Measurements from ENCODE around the gene FRAT1. TPM values are rescaled to one million over a fixed set of nuclear protein-coding genes. Genes with fewer than 3 reads are reported as not detected.

FRAT1 gene
- total and polyA plus RNA-seq, 9 donors, result 1.7 to 8.2 (median 4.3) TPM

GRCh38 chr10:97331153-97331703 is 12.2 kb downstream of the FRAT1 start:
- Histone ChIP-seq H3K27ac (no peak overlapping the region), H3K4me3 (no peak overlapping the region)

GRCh38 chr10:97332591-97333350 is 13.7 kb downstream of the FRAT1 start:
- no peaks in the 10 kb centered on the region for H3K9me3 ChIP-seq
- intact Hi-C loops (cut with DNase I), result loop anchor here in 1 of 4 donors (10.0 kb wide), 1 partner anchor 48 kb away; no protein-coding TSS in a partner anchor
- TF ChIP-seq EP300 (IDR thresholded peaks at IDR 0.05), result no peak
- no peak for TF ChIP-seq POLR2A (IDR thresholded peaks at IDR 0.05)
- peak in 1 of 3 donors; percentile 29 for TF ChIP-seq CTCF (IDR thresholded peaks at IDR 0.05)
- no peaks in the 10 kb centered on the region for H3K36me3 ChIP-seq
- H3K27ac ChIP-seq, result peak overlapping the region; percentile 7 to 97
- peaks cover 8% of the 10 kb centered on the region for H3K4me1 ChIP-seq (ENCODE audit: insufficient read depth)
- no peaks in the 10 kb centered on the region for H3K27me3 ChIP-seq
- H3K4me3 ChIP-seq, result peak overlapping the region; percentile 94
- WGBS, 3 donors, result 10 to 18% (median 13%) methylated on average over 18 of the region's 18 CpGs
- peak; percentile 51 to 68 (median 56) for DNase-seq

More at GRCh38 chr10:97331153-97331703, 12.2 kb downstream of the FRAT1 start:
- intact Hi-C loops (cut with DNase I), result loop anchor here in 1 of 4 donors (10.0 kb wide), 1 partner anchor 46 kb away; no protein-coding TSS in a partner anchor
- no peak for TF ChIP-seq POLR2A (IDR thresholded peaks at IDR 0.05)
- no peak for TF ChIP-seq EP300 (IDR thresholded peaks at IDR 0.05)
- no peak for TF ChIP-seq CTCF (IDR thresholded peaks at IDR 0.05)
- H3K27me3 ChIP-seq, result no peaks in the 10 kb centered on the region
- DNase-seq, result no peak
- no peaks in the 10 kb centered on the region for H3K36me3 ChIP-seq
- peaks cover 8% of the 10 kb centered on the region for H3K4me1 ChIP-seq (ENCODE audit: insufficient read depth)
- WGBS, 3 donors, result 78 to 82% (median 82%) methylated on average over 6 of the region's 6 CpGs
- no peaks in the 10 kb centered on the region for H3K9me3 ChIP-seq

- intact Hi-C loops (cut with DNase I), result loop anchor here in 1 of 4 donors (10.0 kb wide), 1 partner anchor 48 kb away; no protein-coding TSS in a partner anchor
- 4 to 7% (median 5%) methylated on average over 7 of the region's 7 CpGs for WGBS, 3 donors
- Histone ChIP-seq H3K4me3 (peak overlapping the region; percentile 94), H3K4me1 (ENCODE audit: insufficient read depth) (peaks cover 8% of the 10 kb centered on the region), H3K27ac (peak overlapping the region; percentile 72 to 97), H3K36me3 (no peaks in the 10 kb centered on the region), H3K9me3 (no peaks in the 10 kb centered on the region), H3K27me3 (no peaks in the 10 kb centered on the region)
- TF ChIP-seq EP300 (IDR thresholded peaks at IDR 0.05), result no peak
- no peak for TF ChIP-seq CTCF (IDR thresholded peaks at IDR 0.05)
- TF ChIP-seq POLR2A (IDR thresholded peaks at IDR 0.05), result no peak
- DNase-seq, result peak in 2 of 5 donors; percentile 15 to 31
Observed at GRCh38 chr10:97333351-97333600, 14.2 kb downstream of the FRAT1 start.

- Histone ChIP-seq H3K9me3 (no peaks in the 10 kb centered on the region), H3K4me3 (peak overlapping the region; percentile 94), H3K27ac (peak overlapping the region; percentile 72 to 97), H3K27me3 (no peaks in the 10 kb centered on the region), H3K36me3 (no peaks in the 10 kb centered on the region), H3K4me1 (ENCODE audit: insufficient read depth) (peaks cover 8% of the 10 kb centered on the region)
- intact Hi-C loops (cut with DNase I), result loop anchor here in 1 of 4 donors (10.0 kb wide), 1 partner anchor 49 kb away; no protein-coding TSS in a partner anchor
- DNase-seq, result peak; percentile 27 to 59 (median 44)
- TF ChIP-seq POLR2A (IDR thresholded peaks at IDR 0.05) (no peak), CTCF (IDR thresholded peaks at IDR 0.05) (no peak), EP300 (IDR thresholded peaks at IDR 0.05) (no peak)
- 1 to 4% (median 1%) methylated on average over 23 to 89 of the region's 89 CpGs for WGBS, 3 donors
Observed at GRCh38 chr10:97333601-97334369, 14.7 kb downstream of the FRAT1 start.

All from ovary (tissue), 9 donors.